Measurements from ENCODE around the gene POU6F2. TPM values are rescaled to one million over a fixed set of nuclear protein-coding genes. Genes with fewer than 3 reads are reported as not detected.
A peak's percentile ranks its signal among the peaks of the same experiment; 100 is the strongest.

POU6F2 gene
- total RNA-seq, 1 experiment from 2014 or later, result not detected

DNA sequence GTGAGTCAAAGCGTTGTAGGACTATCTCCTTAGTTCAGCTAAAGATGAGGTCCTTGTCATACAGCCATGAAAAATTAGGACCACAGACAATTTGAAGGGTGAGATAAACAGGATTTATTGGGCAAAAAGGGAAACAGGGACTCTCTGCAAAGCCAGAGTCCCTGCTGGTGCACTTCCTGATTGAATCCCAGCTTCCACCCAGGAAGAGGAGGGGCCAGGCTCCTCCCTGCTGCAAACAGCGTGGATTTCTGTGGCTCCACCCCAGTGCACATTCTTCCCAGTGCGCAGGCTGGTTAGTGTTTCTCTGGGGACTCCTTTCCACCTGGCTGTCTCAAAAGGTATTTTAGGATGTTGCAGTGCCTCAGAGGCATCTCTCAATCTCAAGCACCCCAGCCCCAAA, 423.1 kb downstream of the POU6F2 start:
- peak; percentile 27 for DNase-seq (ENCODE audit: low spot score)

DNA sequence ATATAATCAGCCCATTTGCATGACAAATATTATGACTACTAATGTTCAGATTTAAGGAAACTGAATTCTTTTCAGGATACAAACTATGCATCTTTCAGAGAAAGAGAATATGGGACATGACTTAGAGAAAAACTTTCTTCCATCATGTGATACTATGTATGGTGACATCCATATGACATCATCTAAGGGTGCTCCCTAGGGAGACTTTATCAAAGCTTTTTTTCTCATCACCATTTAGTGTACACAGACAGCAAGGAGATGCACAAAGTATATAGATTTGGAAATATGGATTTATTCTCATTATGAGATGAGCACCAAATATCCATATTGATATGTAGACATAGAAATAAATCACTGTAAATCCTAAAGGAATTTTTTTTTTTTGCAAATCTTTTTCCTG, 424.3 kb downstream of the POU6F2 start:
- DNase-seq (ENCODE audit: low spot score), result no peak

GRCh38 chr7:39404907-39405306, 427.2 kb downstream of the POU6F2 start:
- DNase-seq (ENCODE audit: low spot score), result no peak

GRCh38 chr7:39405581-39405980, 427.9 kb downstream of the POU6F2 start:
- no peak for DNase-seq (ENCODE audit: low spot score)

- no peak for DNase-seq (ENCODE audit: low spot score)
These were observed 428.8 kb downstream of the POU6F2 start for GRCh38 chr7:39406467-39406866.

DNA sequence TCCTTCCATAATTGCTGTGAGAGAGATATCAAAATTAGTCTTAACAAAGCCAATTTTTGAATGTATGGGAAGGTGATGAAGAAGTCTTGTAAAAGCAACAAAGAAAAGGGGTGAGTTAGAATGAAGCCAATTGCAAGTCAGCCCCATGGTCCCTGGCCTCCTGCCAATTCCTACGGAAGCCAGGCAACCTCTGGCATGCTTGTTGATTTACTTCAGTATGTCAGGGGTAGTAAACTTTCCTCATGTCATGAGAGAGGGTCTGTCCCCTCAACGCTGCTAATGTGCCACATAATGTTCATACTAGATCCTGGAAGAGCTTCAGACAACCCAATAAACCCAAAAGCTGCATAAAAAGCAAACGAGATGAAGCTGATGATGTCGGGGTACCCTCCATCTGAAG, 429.4 kb downstream of the POU6F2 start:
- DNase-seq (ENCODE audit: low spot score), result no peak

GRCh38 chr7:39407723-39408122, 430.0 kb downstream of the POU6F2 start:
- no peak for DNase-seq (ENCODE audit: low spot score)

DNA sequence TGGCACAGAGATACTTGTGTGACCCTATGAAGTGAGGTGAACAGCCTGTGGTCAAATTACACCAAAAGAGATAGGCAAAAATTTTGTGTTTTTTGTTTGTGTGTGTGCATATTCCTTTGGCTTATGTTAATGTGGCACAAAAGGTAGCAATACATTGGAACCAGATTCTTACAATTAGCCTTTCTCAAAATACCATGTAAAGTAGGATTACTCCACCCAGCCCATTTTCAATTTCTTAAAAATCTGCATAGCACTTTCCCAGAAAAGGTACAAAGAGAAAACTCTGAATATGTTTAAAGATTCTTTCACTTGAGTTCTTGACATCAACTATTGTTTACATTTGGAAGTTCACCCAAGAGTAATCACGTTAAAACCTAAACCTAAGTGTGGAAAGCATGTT, 431.2 kb downstream of the POU6F2 start:
- no peak for DNase-seq (ENCODE audit: low spot score)

DNA sequence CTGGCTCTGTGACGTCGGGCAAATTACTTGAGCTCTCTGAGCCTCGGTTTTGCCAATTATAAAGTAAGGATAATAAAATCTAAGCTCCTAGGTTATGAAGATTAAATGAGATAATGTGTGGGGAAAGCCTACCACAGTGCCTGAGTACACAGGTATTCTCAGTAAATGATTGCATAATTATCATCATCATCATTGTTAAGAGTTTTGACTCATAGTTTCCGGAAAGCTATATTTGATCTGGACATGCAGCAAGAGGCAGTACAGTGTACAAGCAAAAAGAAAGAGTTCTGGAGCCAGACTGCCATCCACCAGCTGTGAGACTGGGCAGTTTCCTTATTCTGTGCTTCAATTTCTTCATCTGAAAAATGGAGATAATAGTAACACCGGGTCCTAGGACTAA, 432.9 kb downstream of the POU6F2 start:
- DNase-seq (ENCODE audit: low spot score), result no peak

- DNase-seq (ENCODE audit: low spot score), result no peak
These were observed 436.0 kb downstream of the POU6F2 start for GRCh38 chr7:39413636-39414223.

DNA sequence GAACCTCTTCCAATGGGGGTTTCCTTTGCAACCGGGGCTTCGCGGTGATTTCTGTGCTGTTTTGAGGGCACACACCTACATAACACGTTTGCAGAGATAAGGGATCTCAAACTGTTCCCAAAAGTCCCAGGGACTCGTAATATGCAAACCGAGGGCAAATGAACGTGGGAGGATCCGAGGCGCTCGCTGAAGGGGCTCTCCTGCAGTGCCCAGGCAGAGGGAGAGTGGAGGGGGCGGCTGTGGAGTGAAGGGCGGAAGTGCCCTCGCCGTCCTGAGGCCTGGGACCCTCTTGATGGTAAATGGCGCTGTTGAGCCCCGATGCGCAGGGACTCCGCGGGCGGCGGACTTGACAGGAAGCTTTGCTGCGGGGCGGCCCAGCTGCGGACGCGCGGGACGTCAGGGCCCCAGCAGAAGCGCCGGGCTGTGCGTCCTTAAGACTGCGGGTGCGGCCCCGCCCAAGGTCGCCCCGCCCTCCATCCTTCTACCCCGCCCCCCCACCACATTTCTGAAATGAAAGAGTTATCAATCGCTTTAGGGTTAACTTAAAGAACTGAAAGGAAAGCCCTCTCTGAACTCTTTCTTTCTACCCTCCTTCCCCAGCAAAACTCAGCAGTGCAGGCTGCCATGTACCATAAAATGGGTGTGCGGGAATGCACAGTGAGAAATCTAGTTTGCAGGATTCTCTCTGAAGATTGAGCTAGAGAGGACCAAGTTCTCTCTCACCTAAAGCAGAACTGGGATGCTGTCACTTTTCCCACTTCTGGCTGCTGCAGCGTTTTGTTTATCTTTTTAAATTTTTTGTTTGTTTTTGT, 436.7 kb downstream of the POU6F2 start:
- DNase-seq (ENCODE audit: low spot score), result peak; percentile 54

GRCh38 chr7:39415091-39415787, 437.5 kb downstream of the POU6F2 start:
- no peak for DNase-seq (ENCODE audit: low spot score)

- DNase-seq (ENCODE audit: low spot score), result no peak
These were observed 439.2 kb downstream of the POU6F2 start for GRCh38 chr7:39416866-39417265.

- DNase-seq (ENCODE audit: low spot score), result peak; percentile 18
These were observed 439.9 kb downstream of the POU6F2 start for GRCh38 chr7:39417642-39418041.

DNA sequence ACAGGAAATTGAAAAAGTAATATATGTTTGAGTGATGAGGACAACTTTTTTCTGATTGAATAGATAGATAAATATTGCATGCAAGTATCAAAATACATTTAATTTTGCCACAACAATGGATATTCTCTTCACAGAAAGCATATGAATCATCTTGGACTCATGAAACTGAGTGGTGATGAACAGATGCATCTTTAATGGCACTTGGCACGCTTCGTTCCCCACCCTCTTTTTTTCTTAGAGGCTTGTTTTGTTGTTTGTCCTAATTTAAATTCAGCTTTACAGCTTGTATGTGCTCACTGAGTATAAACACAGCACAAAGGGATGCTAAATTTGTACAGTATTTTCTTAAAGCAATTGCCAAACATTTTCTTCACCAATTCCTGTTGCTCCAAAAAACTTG, 443.5 kb downstream of the POU6F2 start:
- DNase-seq (ENCODE audit: low spot score), result no peak

DNA sequence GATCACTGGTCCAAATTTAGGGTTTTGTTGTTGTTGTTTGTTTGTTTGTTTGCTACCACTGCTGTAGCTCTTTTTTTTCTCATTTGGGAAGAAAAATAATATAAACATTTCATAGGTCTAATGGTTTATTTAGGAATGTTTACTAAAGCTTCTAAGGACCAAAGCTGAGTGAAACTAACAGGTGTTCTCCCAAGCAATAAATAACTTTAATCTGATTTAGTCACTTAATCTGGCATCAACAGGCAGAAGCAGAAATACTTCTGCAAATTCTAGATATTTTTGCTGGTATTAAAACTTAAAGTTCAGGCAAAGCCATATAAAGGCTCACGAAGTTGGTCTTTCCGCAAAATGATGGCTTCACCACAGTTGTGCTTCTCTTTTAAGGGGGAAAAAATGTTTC, 444.0 kb downstream of the POU6F2 start:
- DNase-seq (ENCODE audit: low spot score), result no peak

GRCh38 chr7:39428221-39428620, 450.5 kb downstream of the POU6F2 start:
- peak; percentile 92 for DNase-seq (ENCODE audit: low spot score)

DNA sequence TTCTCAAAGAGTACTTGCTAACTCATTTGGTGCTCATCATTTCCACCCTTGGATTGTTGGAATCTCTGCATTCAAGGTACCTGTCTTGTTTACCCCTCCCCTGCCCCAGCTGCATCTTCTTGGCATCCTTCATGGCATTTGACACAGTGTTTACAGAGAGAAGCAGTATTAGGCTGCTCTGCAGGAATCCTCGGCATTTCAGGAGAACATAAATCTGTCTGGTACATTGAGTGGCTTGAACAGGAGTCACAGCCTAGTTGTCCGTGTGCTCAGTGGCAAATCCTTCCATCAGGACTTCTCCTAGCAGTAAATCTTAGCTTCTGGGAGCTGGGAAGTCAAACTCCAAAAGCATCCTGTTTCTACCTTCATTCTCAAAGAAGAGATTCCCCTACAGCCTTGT, 451.7 kb downstream of the POU6F2 start:
- DNase-seq (ENCODE audit: low spot score), result peak; percentile 82

- no peak for DNase-seq (ENCODE audit: low spot score)
These were observed 452.7 kb downstream of the POU6F2 start for GRCh38 chr7:39430441-39430840.

GRCh38 chr7:39430909-39431641, 453.4 kb downstream of the POU6F2 start:
- no peak for DNase-seq (ENCODE audit: low spot score)

DNA sequence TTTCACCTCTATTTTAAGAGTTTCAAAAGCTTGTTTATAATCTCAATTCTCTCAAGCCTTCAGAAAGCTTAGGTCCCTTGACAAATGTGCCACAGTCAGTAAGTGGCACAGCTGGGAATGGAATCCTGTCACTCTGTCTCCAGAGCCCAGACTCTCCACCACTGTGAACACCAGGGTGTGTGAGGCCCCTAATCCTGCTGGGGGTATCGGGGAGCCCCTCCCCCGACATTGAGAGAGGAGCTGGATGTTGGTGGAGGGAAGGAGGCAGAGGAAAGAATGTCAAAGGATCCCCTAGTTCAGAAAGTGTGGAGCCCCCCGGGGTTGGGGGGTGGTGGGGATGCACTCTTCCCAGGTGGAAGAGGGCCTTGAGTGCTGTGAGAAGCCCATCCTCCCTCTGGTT, 454.7 kb downstream of the POU6F2 start:
- no peak for DNase-seq (ENCODE audit: low spot score)

- no peak for DNase-seq (ENCODE audit: low spot score)
These were observed 455.2 kb downstream of the POU6F2 start for GRCh38 chr7:39432807-39433416.

All from A172 (cell line).